MCF 10A (cell line): ENCODE data around the gene CZIB. TPM values are rescaled to one million over a fixed set of nuclear protein-coding genes. Genes with fewer than 3 reads are reported as not detected.

Source experiments
- BruUV-seq: library from RNA; stranded (reverse); fragments of 400-500 nt; replicated peaks from 2 replicates; lab custom pipeline; 2021; lab: Mats Ljungman, UMichigan
- CTCF ChIA-PET: fragments of 300-600 bp; sonication (Branson Sonifier 250); formaldehyde crosslinking; extraction: SDS; loops from one replicate; lab custom pipeline; 2021; ENCODE audit warnings: antibody characterized with exemption, inconsistent platforms; lab: Yijun Ruan, JAX
- POLR2A ChIA-PET: fragments of 300-600, 350-650 bp; sonication (Branson Sonifier 250); formaldehyde crosslinking; extraction: SDS; loops from one replicate; lab custom pipeline; 2020; ENCODE audit warnings: antibody characterized with exemption, inconsistent platforms; lab: Yijun Ruan, JAX
- DNase-seq: peaks from one replicate; pipeline ENCODE4 v3.0.0-alpha.2; 2018; ENCODE audit not compliant: unreplicated experiment
- H3K27ac Mint-ChIP-seq: one replicate; pipeline ENCODE4 v1.8.0; 2022; ENCODE audit warnings: mild to moderate bottlenecking, low read depth, mixed read lengths; ENCODE audit not compliant: unreplicated experiment
- H3K27me3 Mint-ChIP-seq: one replicate; pipeline ENCODE4 v1.8.0; 2022; ENCODE audit warnings: mixed read lengths; ENCODE audit not compliant: insufficient read depth, unreplicated experiment
- H3K36me3 Mint-ChIP-seq: one replicate; pipeline ENCODE4 v1.8.0; 2022; ENCODE audit warnings: mild to moderate bottlenecking, moderate library complexity, mixed read lengths; ENCODE audit not compliant: insufficient read depth, unreplicated experiment
- H3K4me1 Mint-ChIP-seq: one replicate; pipeline ENCODE4 v1.8.0; 2022; ENCODE audit warnings: mixed read lengths; ENCODE audit not compliant: insufficient read depth, unreplicated experiment
- H3K4me3 Mint-ChIP-seq: one replicate; pipeline ENCODE4 v1.8.0; 2022; ENCODE audit warnings: mild to moderate bottlenecking, moderate library complexity, mixed read lengths; ENCODE audit not compliant: unreplicated experiment
- H3K9me3 Mint-ChIP-seq: one replicate; pipeline ENCODE4 v1.8.0; 2022; ENCODE audit warnings: mixed read lengths; ENCODE audit not compliant: unreplicated experiment
- CTCF ChIP-seq: fragments of 200-600 bp; IDR thresholded peaks from one replicate; pipeline ENCODE4 v1.8.0; 2022; ENCODE audit warnings: antibody characterized with exemption, mild to moderate bottlenecking; ENCODE audit not compliant: unreplicated experiment
- intact Hi-C: fragments of 100-400 bp; cut with micrococcal nuclease; formaldehyde crosslinking; loops from 2 replicates; pipeline ENCODE4 v1.14.1; 2022
- total RNA-seq: library from RNA; stranded (reverse); gene quantifications from 2 replicates; pipeline ENCODE4 v1.2.3, GENCODE V29; 2022

Gene CZIB
- total RNA-seq, 1 experiment from 2014 or later = 45.0 TPM

GRCh38 chr1:53241828-53242227, 21.4 kb upstream of the CZIB start:
- CTCF ChIA-PET = no interaction called here
- POLR2A ChIA-PET = no interaction called here
- BruUV-seq = no TSS peak

GRCh38 chr1:53238197-53239155, 18.0 kb upstream of the CZIB start, which contains the start of gene MAGOH:
Gene MAGOH (minus strand): TSS chr1:53238518. CDS start chr1:53238448, 70 bp downstream.
- intact Hi-C loops = loop anchor here (2.0 kb wide), 1 partner anchor 88 kb away; no protein-coding TSS in a partner anchor
- TSS peak; percentile 91 for BruUV-seq
- Mint-ChIP-seq H3K27me3 (no peaks in the 10 kb centered on the region), H3K27ac (peak within 1 kb of the TSS; percentile 98), H3K4me3 (peak within 1 kb of the TSS; percentile 96), H3K9me3 (no peaks in the 10 kb centered on the region), H3K4me1 (peaks cover 13% of the 10 kb centered on the region), H3K36me3 (peaks cover 36% of the 10 kb centered on the region)
- POLR2A ChIA-PET = interaction anchor here (0.5 to 4.8 kb wide), 14 partner anchors 8 to 1977 kb away, joined by 3 to 69 read pairs (median 3); partner anchors contain the start of gene CZIB
- TF ChIP-seq CTCF = no peak
- CTCF ChIA-PET = interaction anchor here (0.9 kb wide), 1 partner anchor 53 kb away, joined by 3 read pairs; no protein-coding TSS in a partner anchor
- peak; percentile 94 for DNase-seq

More at GRCh38 chr1:53241828-53242227, 21.4 kb upstream of the CZIB start:
- Mint-ChIP-seq H3K4me1 (peaks cover 1% of the 10 kb centered on the region), H3K27me3 (no peaks in the 10 kb centered on the region), H3K27ac (no peak overlapping the region), H3K36me3 (peaks cover 6% of the 10 kb centered on the region), H3K9me3 (no peaks in the 10 kb centered on the region), H3K4me3 (no peak overlapping the region)
- intact Hi-C loops = no loop called here
- no peak for TF ChIP-seq CTCF
- DNase-seq = no peak

- Mint-ChIP-seq H3K27me3 (no peaks in the 10 kb centered on the region), H3K27ac (peak overlapping the region; percentile 98), H3K36me3 (peaks cover 44% of the 10 kb centered on the region), H3K4me3 (peak overlapping the region; percentile 96), H3K9me3 (no peaks in the 10 kb centered on the region), H3K4me1 (peaks cover 13% of the 10 kb centered on the region)
- intact Hi-C loops = loop anchor here (2.0 kb wide), 1 partner anchor 89 kb away; no protein-coding TSS in a partner anchor
- BruUV-seq = no TSS peak
- ChIA-PET POLR2A (interaction anchor here (0.5 to 4.8 kb wide), 8 partner anchors 9 to 1541 kb away, joined by 3 to 69 read pairs (median 4); partner anchors contain the start of gene CZIB), CTCF (interaction anchor here (0.7 to 0.9 kb wide), 2 partner anchors 16 to 52 kb away, joined by 3 to 5 read pairs; no protein-coding TSS in a partner anchor)
- no peak for DNase-seq
- TF ChIP-seq CTCF = no peak
Observed at GRCh38 chr1:53237638-53238037, 17.2 kb upstream of the CZIB start.

- intact Hi-C loops = no loop called here
- POLR2A ChIA-PET = interaction anchor here (1.1 to 6.3 kb wide), 5 partner anchors 8 to 24 kb away, joined by 6 to 69 read pairs (median 46); partner anchors contain the start of genes CPT2 and MAGOH
- CTCF ChIA-PET = interaction anchor here (0.7 kb wide), 1 partner anchor 260 kb away, joined by 4 read pairs; no protein-coding TSS in a partner anchor
- peaks cover 8% of the 10 kb centered on the region for H3K36me3 Mint-ChIP-seq
- no peaks in the 10 kb centered on the region for H3K9me3 Mint-ChIP-seq
- H3K27ac Mint-ChIP-seq = peak overlapping the region; percentile 99
- TF ChIP-seq CTCF = no peak
- H3K27me3 Mint-ChIP-seq = no peaks in the 10 kb centered on the region
- DNase-seq = no peak
- peaks cover 8% of the 10 kb centered on the region for H3K4me1 Mint-ChIP-seq
- peak overlapping the region; percentile 94 for H3K4me3 Mint-ChIP-seq
- BruUV-seq = TSS peak; percentile 91
Observed at GRCh38 chr1:53220962-53221286, 490 bp upstream of the CZIB start.
